GOT3 (cell line): ENCODE results near the gene PLD1.
"Not testable (repeated sequence)": the region's sequence is repeated elsewhere in the genome, so short reads cannot be mapped to it uniquely, and the experiment has no call there.

Experiments used
- DNase-seq: peaks from one replicate; lab custom pipeline; 2025; ENCODE audit warnings: mixed read lengths; lab: John Stamatoyannopoulos, UW

PLD1 gene

GRCh38 chr3:171770689-171771620 lies 39.3 kb downstream of the PLD1 start:
- no peak for DNase-seq

GRCh38 chr3:171769461-171769860 lies 40.8 kb downstream of the PLD1 start:
- no peak for DNase-seq

- DNase-seq = no peak
Observed at GRCh38 chr3:171768986-171769385, 41.3 kb downstream of the PLD1 start.

- no peak for DNase-seq
Observed at GRCh38 chr3:171768281-171768900, 41.9 kb downstream of the PLD1 start.

GRCh38 chr3:171765511-171765887 lies 44.8 kb downstream of the PLD1 start:
- no peak for DNase-seq

- DNase-seq = no peak
Observed at GRCh38 chr3:171763392-171763791, 46.9 kb downstream of the PLD1 start.

- DNase-seq = no peak
Observed at GRCh38 chr3:171760477-171760876, 49.8 kb downstream of the PLD1 start.

- no peak for DNase-seq
Observed at GRCh38 chr3:171758109-171758508, 52.2 kb downstream of the PLD1 start.

GRCh38 chr3:171757361-171758034 lies 52.8 kb downstream of the PLD1 start:
- no peak for DNase-seq

GRCh38 chr3:171755656-171756055 lies 54.6 kb downstream of the PLD1 start:
- no peak for DNase-seq

- DNase-seq = no peak
Observed at GRCh38 chr3:171755015-171755589, 55.2 kb downstream of the PLD1 start.

GRCh38 chr3:171753665-171754408 lies 56.4 kb downstream of the PLD1 start:
- DNase-seq = no peak

- no peak for DNase-seq
Observed at GRCh38 chr3:171753025-171753472, 57.2 kb downstream of the PLD1 start.

GRCh38 chr3:171752329-171752728 lies 58.0 kb downstream of the PLD1 start:
- DNase-seq = no peak

- no peak for DNase-seq
Observed at GRCh38 chr3:171749124-171749523, 61.2 kb downstream of the PLD1 start.

GRCh38 chr3:171748064-171748924 lies 62.0 kb downstream of the PLD1 start:
- DNase-seq = no peak

GRCh38 chr3:171747223-171747920 lies 62.9 kb downstream of the PLD1 start:
- DNase-seq = no peak

GRCh38 chr3:171746320-171747222 lies 63.7 kb downstream of the PLD1 start:
- DNase-seq = not testable (repeated sequence)
